ENCODE measurements around the gene NCMAP.

The NCMAP gene

GRCh38 chr1:24641646-24642151 lies 85.8 kb downstream of the NCMAP start:
- peak in 1 of 2 experiments; percentile 38 for DNase-seq
- TF ChIP-seq GATA1 (IDR thresholded peaks at IDR 0.05; ENCODE audit: low read depth, low read length) (no peak), POLR2A (IDR thresholded peaks at IDR 0.05; ENCODE audit: low read length) (no peak)

GRCh38 chr1:24642481-24643362 lies 86.8 kb downstream of the NCMAP start, which contains the start of gene SRRM1:
Gene SRRM1, plus strand, starts transcription at chr1:24643302. Its CDS starts 25 bp downstream, at chr1:24643327.
- TF ChIP-seq POLR2A (IDR thresholded peaks at IDR 0.05; ENCODE audit: low read length), result peak; percentile 99
- no peak for TF ChIP-seq GATA1 (IDR thresholded peaks at IDR 0.05; ENCODE audit: low read depth, low read length)
- peak; percentile 100 for DNase-seq

- peak in 1 of 2 experiments; percentile 72 for DNase-seq
- no peak for TF ChIP-seq GATA1 (IDR thresholded peaks at IDR 0.05; ENCODE audit: low read depth, low read length)
- no peak for TF ChIP-seq POLR2A (IDR thresholded peaks at IDR 0.05; ENCODE audit: low read length)
Observed at GRCh38 chr1:24643363-24644099, 87.6 kb downstream of the NCMAP start.

- TF ChIP-seq POLR2A (IDR thresholded peaks at IDR 0.05; ENCODE audit: low read length) (no peak), GATA1 (IDR thresholded peaks at IDR 0.05; ENCODE audit: low read depth, low read length) (no peak)
- peak in 1 of 2 experiments; percentile 70 for DNase-seq
Observed at GRCh38 chr1:24644100-24644384, 88.2 kb downstream of the NCMAP start.

GRCh38 chr1:24648919-24649318 lies 93.0 kb downstream of the NCMAP start:
- DNase-seq, result no peak
- no peak for TF ChIP-seq GATA1 (IDR thresholded peaks at IDR 0.05; ENCODE audit: low read depth, low read length)
- no peak for TF ChIP-seq POLR2A (IDR thresholded peaks at IDR 0.05; ENCODE audit: low read length)

- TF ChIP-seq POLR2A (IDR thresholded peaks at IDR 0.05; ENCODE audit: low read length) (no peak), GATA1 (IDR thresholded peaks at IDR 0.05; ENCODE audit: low read depth, low read length) (no peak)
Observed at GRCh38 chr1:24652382-24652781, 96.5 kb downstream of the NCMAP start.

GRCh38 chr1:24654010-24654409 lies 98.1 kb downstream of the NCMAP start:
- TF ChIP-seq GATA1 (IDR thresholded peaks at IDR 0.05; ENCODE audit: low read depth, low read length) (no peak), POLR2A (IDR thresholded peaks at IDR 0.05; ENCODE audit: low read length) (no peak)
- DNase-seq, result no peak

More at GRCh38 chr1:24652382-24652781, 96.5 kb downstream of the NCMAP start:
- DNase-seq, result no peak

- DNase-seq, result peak; percentile 70 to 88
- no peak for TF ChIP-seq POLR2A (IDR thresholded peaks at IDR 0.05; ENCODE audit: low read length)
- no peak for TF ChIP-seq GATA1 (IDR thresholded peaks at IDR 0.05; ENCODE audit: low read depth, low read length)
Observed at GRCh38 chr1:24656046-24656445, 100.2 kb downstream of the NCMAP start.

- no peak for TF ChIP-seq POLR2A (IDR thresholded peaks at IDR 0.05; ENCODE audit: low read length)
- no peak for TF ChIP-seq GATA1 (IDR thresholded peaks at IDR 0.05; ENCODE audit: low read depth, low read length)
- DNase-seq, result no peak
Observed at GRCh38 chr1:24657781-24658180, 101.9 kb downstream of the NCMAP start.

Measured in erythroblast (primary cell).